ENCODE measurements around the gene GNB4.

GNB4 gene

DNA sequence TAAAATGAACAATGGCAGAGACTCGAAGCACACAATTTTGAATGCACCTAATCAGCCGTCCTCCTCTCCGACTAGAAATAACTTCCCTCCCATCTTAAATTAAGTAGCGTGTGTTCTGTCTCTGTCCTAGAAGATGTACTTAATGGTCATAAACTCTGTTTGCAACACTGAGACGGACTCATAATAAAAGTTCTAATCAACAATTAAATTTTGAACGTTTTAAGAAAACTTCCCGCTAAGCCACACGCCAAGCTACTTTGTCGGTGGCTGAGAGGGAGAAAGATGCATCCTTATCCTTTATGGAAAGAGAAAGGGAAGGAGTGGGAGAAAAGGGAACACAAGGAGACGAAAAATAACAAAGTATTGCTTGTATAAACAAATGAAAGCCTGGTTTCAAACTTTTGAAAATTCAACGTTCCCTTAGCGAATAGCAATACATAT is 989 bp downstream of the GNB4 start:
- DNase-seq: no peak
- Histone ChIP-seq H3K27me3 (no peaks in the 10 kb centered on the region), H3K9me3 (no peaks in the 10 kb centered on the region), H3K4me3 (ENCODE audit: low read depth, low read length) (peak overlapping the region; percentile 93), H3K4me1 (peaks cover 5% of the 10 kb centered on the region), H3K36me3 (no peaks in the 10 kb centered on the region; the same call in 1 of the 2 replicates)
- TF ChIP-seq, protein P1, sequence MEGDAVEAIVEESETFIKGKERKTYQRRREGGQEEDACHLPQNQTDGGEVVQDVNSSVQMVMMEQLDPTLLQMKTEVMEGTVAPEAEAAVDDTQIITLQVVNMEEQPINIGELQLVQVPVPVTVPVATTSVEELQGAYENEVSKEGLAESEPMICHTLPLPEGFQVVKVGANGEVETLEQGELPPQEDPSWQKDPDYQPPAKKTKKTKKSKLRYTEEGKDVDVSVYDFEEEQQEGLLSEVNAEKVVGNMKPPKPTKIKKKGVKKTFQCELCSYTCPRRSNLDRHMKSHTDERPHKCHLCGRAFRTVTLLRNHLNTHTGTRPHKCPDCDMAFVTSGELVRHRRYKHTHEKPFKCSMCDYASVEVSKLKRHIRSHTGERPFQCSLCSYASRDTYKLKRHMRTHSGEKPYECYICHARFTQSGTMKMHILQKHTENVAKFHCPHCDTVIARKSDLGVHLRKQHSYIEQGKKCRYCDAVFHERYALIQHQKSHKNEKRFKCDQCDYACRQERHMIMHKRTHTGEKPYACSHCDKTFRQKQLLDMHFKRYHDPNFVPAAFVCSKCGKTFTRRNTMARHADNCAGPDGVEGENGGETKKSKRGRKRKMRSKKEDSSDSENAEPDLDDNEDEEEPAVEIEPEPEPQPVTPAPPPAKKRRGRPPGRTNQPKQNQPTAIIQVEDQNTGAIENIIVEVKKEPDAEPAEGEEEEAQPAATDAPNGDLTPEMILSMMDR (IDR thresholded peaks at IDR 0.05; ENCODE audit: low read depth, low read length): no peak

DNA sequence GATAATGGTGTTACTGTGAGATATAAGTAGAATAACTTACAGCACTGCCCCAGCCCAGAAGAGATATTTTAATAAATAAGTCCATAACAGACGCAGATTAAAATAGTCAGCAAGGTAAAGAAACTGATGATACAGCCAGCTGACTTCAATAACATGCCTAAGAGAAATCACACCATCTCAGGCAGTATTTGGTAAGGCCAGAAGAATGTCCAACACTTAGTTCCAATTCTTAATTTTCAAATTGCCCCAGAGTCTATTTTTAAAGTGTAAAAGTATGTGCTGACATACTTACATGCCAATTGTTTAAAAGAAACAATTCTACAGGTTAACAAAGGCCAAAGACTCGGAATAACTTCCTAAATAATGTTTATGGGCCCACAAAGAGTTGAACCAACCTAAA is 1.6 kb downstream of the GNB4 start:
- Histone ChIP-seq H3K4me3 (ENCODE audit: low read depth, low read length) (peak overlapping the region; percentile 93), H3K36me3 (no peaks in the 10 kb centered on the region; the same call in 1 of the 2 replicates), H3K9me3 (no peaks in the 10 kb centered on the region), H3K27me3 (no peaks in the 10 kb centered on the region), H3K4me1 (peaks cover 5% of the 10 kb centered on the region; the same call in 1 of the 2 replicates)
- TF ChIP-seq, protein P1 (IDR thresholded peaks at IDR 0.05; ENCODE audit: low read depth, low read length): no peak
- DNase-seq: no peak

DNA sequence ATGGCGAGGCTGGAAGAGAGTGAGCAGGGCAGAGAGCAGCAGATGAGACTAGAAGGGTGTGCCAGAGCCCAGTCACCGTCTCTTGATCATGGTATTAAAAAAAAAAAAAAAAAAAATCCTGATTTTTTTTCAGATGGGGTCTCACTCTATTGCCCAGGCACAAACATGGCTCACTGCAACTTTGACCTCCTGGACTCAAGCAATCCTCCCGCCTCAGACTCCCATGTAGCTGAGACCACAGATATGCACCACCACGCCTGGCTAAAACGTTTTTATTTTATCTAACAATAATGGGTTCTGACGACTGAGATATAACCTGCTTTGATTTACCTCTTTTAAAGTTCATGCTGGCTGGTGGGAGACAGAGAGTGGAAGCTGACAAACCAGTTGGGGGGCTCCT is 4.0 kb downstream of the GNB4 start:
- H3K4me1 ChIP-seq: peaks cover 5% of the 10 kb centered on the region; the same call in 1 of the 2 replicates
- no peaks in the 10 kb centered on the region; the same call in 1 of the 2 replicates for H3K36me3 ChIP-seq
- H3K4me3 ChIP-seq (ENCODE audit: low read depth, low read length): no peak overlapping the region
- H3K9me3 ChIP-seq: no peaks in the 10 kb centered on the region
- TF ChIP-seq, protein P1 (IDR thresholded peaks at IDR 0.05; ENCODE audit: low read depth, low read length): no peak
- no peaks in the 10 kb centered on the region for H3K27me3 ChIP-seq
- no peak for DNase-seq

DNA sequence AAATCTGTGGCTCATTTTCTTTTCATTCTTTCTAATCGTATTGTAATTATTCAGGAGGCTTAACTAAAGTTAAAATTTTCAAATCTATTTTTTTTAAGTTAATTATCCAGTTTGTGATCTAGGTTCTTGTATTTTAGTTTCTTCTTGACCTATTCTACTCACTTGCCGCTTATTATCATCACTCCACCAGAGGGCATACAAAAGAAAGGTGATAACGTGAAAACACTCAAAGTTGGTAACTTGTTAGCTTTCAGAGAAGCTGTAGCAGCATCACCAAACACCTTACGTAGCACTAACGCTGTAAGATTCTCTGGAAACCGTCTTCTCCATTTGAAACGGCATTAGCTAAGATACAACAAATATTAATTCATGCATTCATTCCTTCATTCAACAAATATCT is 4.8 kb downstream of the GNB4 start:
- Histone ChIP-seq H3K4me3 (ENCODE audit: low read depth, low read length) (no peak overlapping the region), H3K4me1 (peaks cover 5% of the 10 kb centered on the region; the same call in 1 of the 2 replicates), H3K36me3 (no peaks in the 10 kb centered on the region; the same call in 1 of the 2 replicates), H3K9me3 (no peaks in the 10 kb centered on the region), H3K27me3 (no peaks in the 10 kb centered on the region)
- no peak for DNase-seq
- TF ChIP-seq, protein P1 (IDR thresholded peaks at IDR 0.05; ENCODE audit: low read depth, low read length): peak; percentile 45

DNA sequence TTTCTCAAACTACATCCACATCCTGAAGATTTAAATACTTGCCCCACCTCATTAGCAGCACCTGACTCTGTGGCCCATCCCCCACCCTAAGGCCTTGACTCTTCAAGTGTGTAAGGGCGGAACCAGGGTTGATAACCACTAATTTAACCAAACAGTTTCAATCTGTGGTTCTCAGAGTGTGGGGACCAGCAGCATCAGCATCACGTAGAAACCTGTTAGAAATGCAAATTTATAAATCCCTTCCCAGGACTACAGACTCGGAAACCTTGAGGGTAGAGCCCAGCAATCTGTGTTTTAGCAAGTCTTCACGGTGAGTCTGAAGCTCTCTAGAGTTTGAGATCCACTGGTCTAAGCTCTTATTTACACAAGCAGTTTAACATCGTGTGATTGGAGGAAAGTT is 12.4 kb downstream of the GNB4 start:
- no peak overlapping the region for H3K4me3 ChIP-seq (ENCODE audit: low read depth, low read length)
- no peak for DNase-seq
- no peaks in the 10 kb centered on the region for H3K27me3 ChIP-seq
- TF ChIP-seq, protein P1 (IDR thresholded peaks at IDR 0.05; ENCODE audit: low read depth, low read length): no peak
- no peaks in the 10 kb centered on the region for H3K9me3 ChIP-seq
- no peaks in the 10 kb centered on the region for H3K36me3 ChIP-seq
- H3K4me1 ChIP-seq: no peaks in the 10 kb centered on the region

DNA sequence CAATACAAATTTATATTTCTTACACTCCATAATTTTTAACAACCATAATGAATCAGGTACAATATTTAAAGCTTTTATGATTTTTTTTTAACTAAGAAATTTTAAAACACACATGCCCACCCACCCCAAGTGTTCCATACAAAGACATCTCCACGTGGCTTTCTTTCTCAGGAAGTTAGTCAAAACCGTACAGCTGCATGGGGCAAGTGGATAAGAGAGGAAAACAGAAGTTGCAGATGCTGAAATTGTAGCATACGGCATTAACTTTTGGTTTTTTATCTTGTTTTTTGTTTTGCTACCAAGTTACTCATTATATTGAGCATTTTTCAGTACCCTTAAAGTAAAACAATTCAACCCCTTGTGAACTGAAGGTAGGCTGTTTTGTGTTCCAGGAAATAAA is 14.8 kb downstream of the GNB4 start:
- Histone ChIP-seq H3K27me3 (no peaks in the 10 kb centered on the region), H3K4me3 (ENCODE audit: low read depth, low read length) (no peak overlapping the region), H3K9me3 (no peaks in the 10 kb centered on the region), H3K36me3 (no peaks in the 10 kb centered on the region), H3K4me1 (no peaks in the 10 kb centered on the region)
- TF ChIP-seq, protein P1 (IDR thresholded peaks at IDR 0.05; ENCODE audit: low read depth, low read length): no peak
- DNase-seq: no peak
